NCI-H82 treated with DMSO at 0.1 percent for 48 hours (cell line): Measurements from ENCODE around the gene NPFFR2.
"Not testable (repeated sequence)": the region's sequence is repeated elsewhere in the genome, so short reads cannot be mapped to it uniquely, and the experiment has no call there.

ENCODE experiments used
- DNase-seq: peaks from one replicate; lab custom pipeline; 2025; ENCODE audit not compliant: unreplicated experiment; lab: John Stamatoyannopoulos, UW

The NPFFR2 gene

DNA sequence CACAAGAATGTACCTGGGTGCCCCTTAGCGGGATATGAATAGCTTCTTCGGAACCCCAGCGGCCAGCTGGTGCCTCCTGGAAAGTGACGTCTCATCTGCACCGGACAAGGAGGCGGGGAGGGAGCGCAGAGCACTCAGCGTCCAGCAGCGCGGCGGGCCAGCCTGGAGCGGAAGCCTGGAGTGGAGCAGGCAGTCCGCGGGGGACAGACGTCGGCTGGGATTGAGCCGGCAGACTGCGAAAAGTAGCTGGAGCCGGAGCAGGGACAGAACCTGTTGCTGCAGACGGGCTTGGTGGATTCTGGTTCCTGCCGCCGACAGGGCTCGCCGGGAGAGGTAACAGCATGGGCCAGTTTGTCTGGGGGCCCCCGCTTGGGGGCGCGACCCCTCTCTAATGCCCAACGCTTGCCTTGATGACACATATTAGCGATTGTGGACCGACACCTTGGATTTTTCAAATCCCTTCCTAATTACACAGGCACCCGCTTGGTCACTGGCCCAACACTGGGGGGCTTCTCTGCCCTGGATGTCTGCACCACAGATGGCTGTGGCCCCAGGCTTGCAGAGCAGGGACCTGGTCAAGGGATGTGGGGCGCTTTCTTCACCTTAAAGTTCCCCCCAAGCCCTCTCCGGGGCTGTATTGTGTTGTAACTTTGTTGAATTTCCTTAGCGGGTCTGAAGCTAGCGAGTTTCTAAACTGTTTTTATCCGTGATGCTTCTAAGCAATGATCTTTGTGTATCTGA is at the start of gene NPFFR2:
NPFFR2 (plus strand) TSS at position 133 of the 741 bp plus-strand sequence. CDS start 96,592 bp downstream, outside the sequence.
- DNase-seq = no peak

DNA sequence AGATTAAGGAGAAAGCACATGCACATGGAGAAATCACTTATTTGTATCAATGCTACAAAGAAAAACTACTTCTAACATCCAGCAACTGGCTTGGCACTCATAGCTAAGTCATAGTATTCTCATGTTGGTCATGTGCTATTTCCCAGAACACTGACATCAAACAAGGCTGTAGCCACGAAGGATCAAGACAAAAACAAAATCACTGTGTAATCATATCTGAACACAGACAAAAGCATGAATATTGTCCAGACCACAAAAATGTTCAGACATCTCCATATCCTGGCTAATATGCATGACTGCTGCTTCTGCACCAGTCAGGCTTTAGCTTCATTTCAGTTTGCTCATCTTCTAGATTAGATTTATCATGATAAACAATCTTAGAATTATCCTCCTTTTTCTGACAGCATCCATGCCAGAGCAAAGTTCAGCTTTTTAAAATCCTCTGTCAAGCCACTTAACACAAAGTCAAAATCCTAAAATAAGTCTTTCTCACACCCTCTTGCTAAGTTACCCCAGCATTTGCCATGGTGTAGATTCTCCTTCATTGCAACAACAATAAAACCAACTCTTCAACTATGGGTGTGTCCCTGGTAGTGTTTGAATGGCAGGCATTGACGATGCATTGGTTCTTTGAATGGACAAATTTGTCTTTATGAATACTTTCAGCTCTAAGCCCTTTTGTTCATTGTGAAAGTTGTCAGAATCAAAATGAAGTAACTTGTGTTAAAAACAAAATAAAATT is 39.1 kb upstream of the NPFFR2 start:
- DNase-seq = no peak

GRCh38 chr4:71994559-71994958 is 37.2 kb upstream of the NPFFR2 start:
- no peak for DNase-seq

DNA sequence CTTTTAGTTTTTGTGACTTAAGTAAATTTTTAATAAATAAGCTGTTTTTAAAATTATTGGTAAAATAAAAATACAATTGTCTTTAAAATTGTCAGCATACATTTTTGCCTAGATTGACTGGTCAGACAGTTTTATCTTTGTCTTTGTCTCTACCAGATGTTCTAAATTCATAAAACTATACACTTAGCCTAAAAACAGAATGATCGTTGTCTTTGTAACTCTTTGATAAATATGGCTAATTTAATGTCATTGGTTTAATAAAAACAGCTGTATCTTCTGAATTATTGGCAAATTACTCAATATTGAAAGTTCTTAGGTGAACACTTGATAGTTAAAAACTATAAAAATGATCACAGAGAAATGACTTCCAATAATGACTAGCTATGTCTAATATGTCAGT is 36.5 kb upstream of the NPFFR2 start:
- DNase-seq = no peak

- DNase-seq = no peak
These were observed 25.2 kb upstream of the NPFFR2 start for GRCh38 chr4:72006586-72006985.

DNA sequence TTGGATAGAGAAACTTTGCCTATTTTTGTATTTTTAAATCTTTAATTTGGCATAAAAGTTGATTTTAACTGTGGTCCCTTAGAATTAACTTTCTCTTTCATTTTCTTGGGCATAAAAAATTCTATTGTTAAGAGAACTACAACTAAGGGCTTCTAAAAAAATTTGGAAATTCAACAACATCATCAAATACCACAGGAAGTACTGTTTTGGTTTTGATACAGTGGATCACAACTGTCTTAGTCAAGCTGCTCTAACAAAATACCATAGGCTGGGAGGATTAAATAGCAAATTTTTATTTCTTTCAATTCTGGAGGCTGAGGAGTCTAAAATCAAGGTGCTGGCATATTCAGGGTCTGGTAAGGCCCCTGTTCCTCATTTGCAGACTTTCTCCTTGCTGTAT is 19.9 kb upstream of the NPFFR2 start:
- DNase-seq = no peak

DNA sequence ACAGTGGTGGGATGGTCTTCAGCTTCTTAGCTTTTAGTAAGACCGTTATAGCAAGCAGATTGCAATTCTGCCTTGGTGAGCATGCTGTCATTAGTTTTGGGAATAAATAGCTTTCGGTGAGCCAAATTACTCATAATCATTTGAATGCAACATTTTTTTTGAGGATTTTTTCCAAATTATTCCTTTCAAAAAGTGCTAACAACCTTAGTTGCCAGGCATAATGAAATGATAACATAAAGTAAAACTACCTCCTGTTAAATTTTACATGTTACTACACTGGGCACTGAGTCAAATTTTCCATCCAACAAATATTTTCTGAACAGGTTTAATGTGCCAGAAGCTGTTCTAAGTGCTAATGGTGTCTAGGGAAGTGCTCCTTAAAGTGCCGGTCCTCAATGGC is 15.8 kb upstream of the NPFFR2 start:
- DNase-seq = no peak

DNA sequence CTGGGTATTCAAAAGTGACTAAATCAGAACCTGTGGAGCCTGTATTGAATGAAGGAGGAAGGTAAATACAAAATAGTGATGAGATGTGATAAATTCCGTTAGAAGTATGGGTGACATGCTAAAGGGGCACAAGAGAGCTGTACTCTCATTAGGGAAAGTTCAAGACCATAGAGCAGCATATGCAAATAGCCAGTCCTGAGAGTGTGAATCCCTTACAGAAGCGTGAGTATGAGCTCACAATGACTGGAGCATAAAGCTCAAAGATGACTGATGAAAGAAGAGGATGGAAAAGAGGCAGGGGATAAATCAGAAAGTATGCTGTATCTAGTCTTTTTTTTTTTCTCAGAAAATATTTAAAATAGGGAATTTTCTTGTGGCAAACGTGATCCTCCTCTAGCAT is 12.1 kb upstream of the NPFFR2 start:
- no peak for DNase-seq

- no peak for DNase-seq
These were observed 9.2 kb upstream of the NPFFR2 start for GRCh38 chr4:72022553-72022952.

GRCh38 chr4:72055566-72055965 is 23.8 kb downstream of the NPFFR2 start:
- DNase-seq = no peak

DNA sequence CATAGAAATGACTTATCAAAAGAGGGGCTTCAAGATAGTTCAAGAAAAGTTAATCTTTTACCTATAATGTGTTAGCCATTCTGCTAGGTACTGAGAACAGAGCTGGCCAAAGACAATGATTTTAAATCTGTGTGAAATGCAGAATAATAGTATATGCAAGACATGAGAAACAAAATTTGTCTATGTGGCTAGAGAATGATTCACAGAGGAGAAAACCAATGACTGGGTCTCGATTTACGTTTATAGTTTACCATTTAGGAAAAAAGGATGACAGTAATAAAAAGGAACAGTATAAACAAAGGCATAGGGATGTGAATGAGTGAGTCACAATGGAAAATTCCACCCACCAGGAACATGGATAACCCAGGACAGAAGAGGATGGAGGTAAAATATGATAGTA is 31.9 kb downstream of the NPFFR2 start:
- DNase-seq = no peak

DNA sequence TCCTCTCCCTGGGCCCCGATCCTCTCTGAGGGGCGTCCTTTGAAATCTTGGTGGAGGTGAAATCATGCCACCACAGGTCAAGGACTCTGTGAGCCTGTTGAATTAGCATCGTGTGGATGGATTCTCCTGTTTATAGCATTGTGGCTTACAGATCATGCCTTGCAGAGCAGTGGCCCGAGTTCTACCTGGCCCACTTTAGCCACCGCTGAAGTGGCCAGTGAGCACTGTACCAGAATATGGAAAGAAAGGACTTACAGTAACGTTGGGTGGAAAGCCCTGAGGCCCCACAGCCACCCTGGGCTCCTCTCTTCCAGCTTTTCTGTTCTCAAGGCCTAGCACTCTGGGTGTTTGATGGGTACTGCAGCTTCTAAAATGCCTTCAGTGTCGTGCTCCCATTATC is 35.3 kb downstream of the NPFFR2 start:
- no peak for DNase-seq

DNA sequence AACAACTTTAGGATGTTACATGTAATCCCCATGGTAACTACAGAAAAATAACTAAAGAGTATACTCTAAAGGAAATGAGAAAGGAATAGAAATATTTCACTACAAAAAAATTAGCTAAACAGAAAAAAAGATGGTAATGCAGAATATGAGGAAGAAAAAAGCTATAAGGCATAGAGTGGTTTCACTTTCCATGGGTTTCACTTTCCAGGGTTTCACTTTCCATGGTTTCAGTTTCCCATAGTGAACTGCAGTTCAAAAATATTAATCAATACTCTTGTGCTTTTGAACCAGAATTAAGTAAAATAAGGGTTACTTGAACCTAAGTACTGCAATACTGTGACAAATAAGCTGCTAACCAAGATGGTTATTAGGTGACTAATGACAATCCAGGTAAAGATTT is 42.0 kb downstream of the NPFFR2 start:
- DNase-seq = no peak

- DNase-seq = no peak
These were observed 44.8 kb downstream of the NPFFR2 start for GRCh38 chr4:72076562-72076961.

DNA sequence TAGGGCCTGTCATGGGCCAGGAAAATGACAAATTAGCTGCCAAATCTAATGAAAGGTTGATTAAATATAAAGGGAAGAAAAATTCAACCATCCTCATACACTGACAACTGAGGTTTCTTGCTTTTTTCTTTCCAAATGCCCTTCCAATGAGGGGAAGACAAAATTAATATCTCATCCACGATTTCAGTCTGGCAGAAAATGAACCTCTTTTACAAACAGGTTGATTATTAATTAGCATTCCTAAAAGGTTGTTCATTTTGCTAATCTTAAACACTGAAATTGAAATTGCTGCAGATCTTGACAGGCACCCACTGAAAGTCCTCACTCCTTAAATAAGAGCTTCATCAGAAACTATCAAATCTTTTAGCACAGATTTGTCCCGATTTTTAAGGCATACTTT is 45.5 kb downstream of the NPFFR2 start:
- DNase-seq = no peak

DNA sequence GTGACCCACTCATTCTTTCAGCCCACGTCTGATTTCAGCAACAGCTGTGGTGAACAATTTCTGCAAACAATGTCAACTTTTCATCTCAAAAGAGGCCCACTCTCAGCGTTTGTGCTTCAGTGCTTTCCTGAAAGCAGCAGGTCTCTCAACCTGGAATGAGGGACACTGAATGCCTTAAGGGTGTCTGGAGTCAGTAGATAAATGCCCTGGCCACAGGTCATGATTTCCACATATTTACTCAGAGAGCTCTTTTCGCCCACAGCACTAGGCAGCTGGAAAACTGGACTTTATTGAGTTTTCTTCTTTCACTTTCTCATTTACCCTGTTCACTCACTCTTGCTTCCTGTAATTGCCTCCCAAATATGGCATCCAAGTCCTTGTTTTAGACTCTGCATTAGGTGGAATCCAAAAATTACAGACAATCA is 52.8 kb downstream of the NPFFR2 start:
- no peak for DNase-seq

DNA sequence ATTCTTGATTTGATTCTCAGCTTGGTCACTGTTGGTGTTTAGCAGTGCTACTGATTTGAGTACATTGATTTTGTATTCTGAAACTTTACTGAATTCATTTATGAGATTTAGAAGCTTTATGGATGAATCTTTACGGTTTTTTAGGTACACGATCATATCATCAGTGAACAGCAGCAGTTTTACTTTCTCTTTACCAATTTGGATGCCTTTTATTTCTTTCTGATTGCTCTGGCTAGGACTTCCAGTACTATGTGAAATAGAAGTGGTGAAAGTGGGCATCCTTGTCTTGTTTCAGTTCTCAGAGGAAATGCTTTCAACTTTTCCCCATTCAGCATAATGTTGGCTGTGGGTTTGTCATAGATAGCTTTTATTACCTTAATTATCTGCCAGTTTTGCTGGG is 58.8 kb downstream of the NPFFR2 start:
- not testable (repeated sequence) for DNase-seq

DNA sequence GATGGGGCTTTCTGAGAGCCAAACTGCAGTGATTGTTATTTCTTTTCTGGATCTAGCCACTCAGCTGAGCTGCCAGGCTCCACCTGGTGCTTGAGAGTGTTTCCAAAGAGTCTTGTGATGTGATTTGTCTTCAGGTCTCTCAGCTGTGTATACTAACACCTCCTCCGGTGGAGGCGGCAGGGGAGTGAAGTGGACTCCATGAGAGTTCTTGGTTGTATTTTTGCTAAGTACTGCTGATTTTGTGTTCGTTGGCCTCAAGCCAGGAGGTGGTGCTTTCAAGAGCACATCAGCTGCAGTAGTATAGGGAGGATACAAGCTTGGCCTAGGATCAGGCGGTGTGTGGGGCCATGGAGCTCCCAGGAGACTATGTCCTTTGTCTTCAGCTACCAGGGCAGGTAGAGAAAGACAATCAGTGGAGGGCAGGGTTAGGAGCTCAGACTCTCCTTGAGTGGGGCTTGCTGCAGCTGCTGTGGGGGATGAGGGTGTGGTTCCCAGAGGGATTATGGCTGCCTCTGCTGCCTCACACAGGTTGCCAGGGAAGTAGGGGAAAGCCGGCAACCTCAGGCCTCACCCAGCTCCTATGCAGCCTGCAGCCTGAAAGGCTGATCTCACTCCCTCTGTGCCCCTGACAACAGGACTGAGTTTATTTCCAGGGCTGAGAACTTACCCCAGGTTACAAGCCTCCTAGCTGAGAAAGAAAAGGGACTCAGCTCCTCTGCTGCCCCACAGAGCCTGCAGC is 62.4 kb downstream of the NPFFR2 start:
- DNase-seq = no peak

GRCh38 chr4:72107456-72107855 is 75.7 kb downstream of the NPFFR2 start:
- no peak for DNase-seq

DNA sequence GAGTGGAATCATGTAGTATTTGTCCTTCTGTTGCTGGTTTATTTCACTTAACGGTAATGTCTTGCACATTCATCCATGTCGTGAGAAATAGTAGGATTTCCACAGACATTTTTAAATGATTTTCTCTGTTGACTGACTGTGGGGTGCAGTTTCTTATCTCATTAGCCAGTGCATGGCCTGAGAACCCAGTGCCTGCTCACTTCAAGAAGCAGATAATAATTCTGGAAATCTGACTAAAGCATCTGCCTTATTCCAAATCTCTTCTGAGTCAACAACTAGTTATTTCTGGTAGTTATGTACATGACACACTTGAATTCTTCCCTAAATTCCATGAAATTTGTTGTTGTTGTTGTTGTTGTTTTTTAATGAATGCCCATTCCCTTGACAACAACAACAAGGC is 77.6 kb downstream of the NPFFR2 start:
- no peak for DNase-seq

GRCh38 chr4:72109959-72110497 is 78.2 kb downstream of the NPFFR2 start:
- DNase-seq = no peak

DNA sequence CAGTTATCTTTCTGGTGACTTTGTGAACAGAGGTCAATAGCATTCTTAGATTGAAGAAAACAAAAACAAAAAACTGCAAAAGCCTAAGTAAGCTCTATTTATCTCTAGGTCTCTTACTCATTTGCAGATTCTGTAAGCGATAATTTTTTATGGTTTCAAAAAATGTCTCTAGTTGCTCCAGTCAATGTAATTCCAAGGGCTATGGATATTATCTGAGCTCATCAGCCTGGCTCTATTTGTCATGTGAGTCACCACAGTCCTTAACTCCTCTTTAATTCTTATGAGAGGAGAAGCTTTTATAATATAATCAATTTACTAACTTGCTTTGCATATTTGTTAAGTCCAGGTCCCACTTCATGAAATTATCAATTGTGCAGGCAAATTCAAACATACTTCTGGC is 79.1 kb downstream of the NPFFR2 start:
- DNase-seq = no peak
